ENCODE results near the gene DBN1.

GRCh38 chr5:177440990-177441780, 32.2 kb downstream of the DBN1 start:
- TF ChIP-seq, protein P1, sequence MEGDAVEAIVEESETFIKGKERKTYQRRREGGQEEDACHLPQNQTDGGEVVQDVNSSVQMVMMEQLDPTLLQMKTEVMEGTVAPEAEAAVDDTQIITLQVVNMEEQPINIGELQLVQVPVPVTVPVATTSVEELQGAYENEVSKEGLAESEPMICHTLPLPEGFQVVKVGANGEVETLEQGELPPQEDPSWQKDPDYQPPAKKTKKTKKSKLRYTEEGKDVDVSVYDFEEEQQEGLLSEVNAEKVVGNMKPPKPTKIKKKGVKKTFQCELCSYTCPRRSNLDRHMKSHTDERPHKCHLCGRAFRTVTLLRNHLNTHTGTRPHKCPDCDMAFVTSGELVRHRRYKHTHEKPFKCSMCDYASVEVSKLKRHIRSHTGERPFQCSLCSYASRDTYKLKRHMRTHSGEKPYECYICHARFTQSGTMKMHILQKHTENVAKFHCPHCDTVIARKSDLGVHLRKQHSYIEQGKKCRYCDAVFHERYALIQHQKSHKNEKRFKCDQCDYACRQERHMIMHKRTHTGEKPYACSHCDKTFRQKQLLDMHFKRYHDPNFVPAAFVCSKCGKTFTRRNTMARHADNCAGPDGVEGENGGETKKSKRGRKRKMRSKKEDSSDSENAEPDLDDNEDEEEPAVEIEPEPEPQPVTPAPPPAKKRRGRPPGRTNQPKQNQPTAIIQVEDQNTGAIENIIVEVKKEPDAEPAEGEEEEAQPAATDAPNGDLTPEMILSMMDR (conservative IDR thresholded peaks at IDR 0.05 in 1 of 2, IDR thresholded peaks at IDR 0.05 in 1 of 2; ENCODE audit: extremely low read depth in 1 of 2, insufficient read depth in 1 of 2, low read depth in 1 of 2, low read length in 2 of 2), result no peak
- no peak for TF ChIP-seq EZH2 (IDR thresholded peaks at IDR 0.05; ENCODE audit: borderline replicate concordance, low read length)
